H1 (cell line): ENCODE measurements around the gene ALG6. TPM values are rescaled to one million over a fixed set of nuclear protein-coding genes. Genes with fewer than 3 reads are reported as not detected.

Experiments used
- CTCF ChIA-PET: fragments of 300-600 bp; sonication (Branson Sonifier 250); formaldehyde crosslinking; loops from one replicate; lab custom pipeline; 2021; ENCODE audit not compliant: partially characterized antibody; lab: Charles Lee
- POLR2A ChIA-PET: fragments of 300-600 bp; sonication (Branson Sonifier 250); formaldehyde crosslinking; loops from one replicate; lab custom pipeline; 2021; ENCODE audit warnings: inconsistent platforms; ENCODE audit not compliant: partially characterized antibody; lab: Charles Lee
- DNase-seq, 2 experiments: peaks; one replicate each; pipeline versions ENCODE4 v3.0.0 to v3.0.0-alpha.2; 2010 to 2022; ENCODE audit warnings: low spot score in 2 of 2, low read depth in 1 of 2, mixed read lengths in 1 of 2
- FAIRE-seq: peaks from 2 replicates; lab custom pipeline; 2011; peaks lifted over from hg19 to GRCh38; lab: Jason Lieb, UNC
- H2AFZ ChIP-seq: 2 replicates; pipeline ENCODE4 v1.8.1; 2012; ENCODE audit warnings: low read length, inconsistent platforms
- H2AK5ac ChIP-seq: 2 replicates; pipeline ENCODE4 v1.6.1; 2013; ENCODE audit warnings: low read depth, low read length
- H2BK120ac ChIP-seq: replicated peaks from 2 replicates; pipeline ENCODE3; 2013; ENCODE audit warnings: low read depth, low read length, inconsistent platforms
- H2BK12ac ChIP-seq: 2 replicates; pipeline ENCODE4 v1.6.1; 2013; ENCODE audit warnings: low read depth, low read length
- H2BK15ac ChIP-seq: 2 replicates; pipeline ENCODE4 v1.6.1; 2013; ENCODE audit warnings: low read length
- H2BK20ac ChIP-seq: 2 replicates; pipeline ENCODE4 v1.6.1; 2013; ENCODE audit warnings: low read length
- H2BK5ac ChIP-seq: 2 replicates; pipeline ENCODE4 v1.6.1; 2013; ENCODE audit warnings: low read depth, low read length
- H3K14ac ChIP-seq: 2 replicates; pipeline ENCODE4 v1.6.1; 2013; ENCODE audit warnings: inconsistent platforms; ENCODE audit not compliant: insufficient read length
- H3K18ac ChIP-seq: 2 replicates; pipeline ENCODE4 v1.6.1; 2013; ENCODE audit warnings: low read length; ENCODE audit errors: extremely low read depth
- H3K23ac ChIP-seq: 2 replicates; pipeline ENCODE4 v1.6.1; 2013; ENCODE audit warnings: inconsistent platforms; ENCODE audit not compliant: insufficient read length
- H3K23me2 ChIP-seq: 2 replicates; pipeline ENCODE4 v1.6.1; 2013; ENCODE audit warnings: low read depth, low read length
- H3K27ac ChIP-seq: 2 replicates; pipeline ENCODE4 v1.6.1; 2011; ENCODE audit warnings: low read depth, low read length, inconsistent platforms
- H3K27me3 ChIP-seq, 4 experiments: replicated peaks in 1 of 4; 1 replicate in 1 of 4; 2 replicates in 3 of 4; pipeline versions ENCODE4 v1.6.1 to v1.8.1; 2011 to 2013; ENCODE audit warnings: low read length in 3 of 4, mild to moderate bottlenecking in 3 of 4, inconsistent platforms in 2 of 4, mixed read lengths in 2 of 4, moderate library complexity in 1 of 4; ENCODE audit not compliant: control insufficient read depth in 3 of 4, insufficient read depth in 3 of 4; ENCODE audit errors: extremely low read depth in 1 of 4
- H3K36me3 ChIP-seq, 4 experiments: 2 replicates each; pipeline versions ENCODE4 v1.6.1 to v1.8.1; 2011 to 2013; ENCODE audit warnings: mild to moderate bottlenecking in 4 of 4, low read length in 3 of 4, moderate library complexity in 2 of 4, control low read depth in 1 of 4, inconsistent platforms in 1 of 4; ENCODE audit not compliant: insufficient read depth in 4 of 4, control insufficient read depth in 2 of 4
- H3K4ac ChIP-seq: replicated peaks from 2 replicates; pipeline ENCODE3; 2013; ENCODE audit warnings: low read length, low read depth, mixed read lengths, inconsistent platforms; ENCODE audit not compliant: insufficient read length
- H3K4me1 ChIP-seq, 4 experiments: replicated peaks in 1 of 4; 1 replicate in 1 of 4; 2 replicates in 3 of 4; pipeline versions ENCODE4 v1.6.1 to v1.8.1; 2011 to 2013; ENCODE audit warnings: low read length in 3 of 4, inconsistent platforms in 2 of 4, mixed read lengths in 1 of 4; ENCODE audit not compliant: insufficient read depth in 4 of 4, control insufficient read depth in 3 of 4
- H3K4me2 ChIP-seq, 2 experiments: 2 replicates each; pipeline versions ENCODE4 v1.6.1 to v1.8.1; 2011 to 2013; ENCODE audit warnings: low read depth in 2 of 2, low read length in 2 of 2, control low read depth in 1 of 2, inconsistent platforms in 1 of 2, mild to moderate bottlenecking in 1 of 2; ENCODE audit not compliant: insufficient read depth in 1 of 2
- H3K4me3 ChIP-seq, 4 experiments: fragments of 200-600, 300-600 bp in 1 of 4; sonication (generic), shearing (Covaris generic), sonication (Bioruptor Twin) in 1 of 4; 2 replicates each; pipeline versions ENCODE4 v1.5.1 to v1.8.1; 2011 to 2016; ENCODE audit warnings: low read length in 4 of 4, low read depth in 3 of 4, control low read depth in 2 of 4, inconsistent platforms in 2 of 4, mild to moderate bottlenecking in 2 of 4, mixed read lengths in 1 of 4, moderate library complexity in 1 of 4; ENCODE audit not compliant: insufficient read depth in 2 of 4; ENCODE audit errors: extremely low read depth in 1 of 4
- H3K56ac ChIP-seq: replicated peaks from 2 replicates; pipeline ENCODE3; 2013; ENCODE audit warnings: low read depth, mild to moderate bottlenecking, mixed read lengths, low read length, inconsistent platforms; ENCODE audit not compliant: insufficient read length
- H3K79me1 ChIP-seq: 2 replicates; pipeline ENCODE4 v1.6.1; 2013; ENCODE audit warnings: low read depth, low read length, control low read depth
- H3K79me2 ChIP-seq, 2 experiments: 2 replicates each; pipeline versions ENCODE4 v1.6.1 to v1.8.1; 2012 to 2013; ENCODE audit warnings: low read length in 2 of 2, mild to moderate bottlenecking in 2 of 2, inconsistent platforms in 1 of 2; ENCODE audit not compliant: insufficient read depth in 2 of 2, control insufficient read depth in 1 of 2
- H3K9ac ChIP-seq, 4 experiments: replicated peaks in 1 of 4; 1 replicate in 1 of 4; 2 replicates in 3 of 4; pipeline versions ENCODE4 v1.6.1 to v1.8.1; 2011 to 2013; ENCODE audit warnings: low read depth in 3 of 4, low read length in 3 of 4, control low read depth in 2 of 4, mild to moderate bottlenecking in 2 of 4, moderate library complexity in 2 of 4, inconsistent platforms in 1 of 4; ENCODE audit errors: extremely low read depth in 1 of 4
- H3K9me3 ChIP-seq, 2 experiments: 2 replicates each; pipeline versions ENCODE4 v1.6.1 to v1.8.1; 2012 to 2013; ENCODE audit warnings: mild to moderate bottlenecking in 2 of 2, moderate library complexity in 2 of 2, control low read depth in 1 of 2, inconsistent platforms in 1 of 2, low read depth in 1 of 2, low read length in 1 of 2, mixed read lengths in 1 of 2; ENCODE audit not compliant: insufficient read depth in 2 of 2
- H4K20me1 ChIP-seq, 2 experiments: replicated peaks in 1 of 2; 2 replicates each; pipeline versions ENCODE3 to v1.8.1; 2011 to 2013; ENCODE audit warnings: inconsistent platforms in 2 of 2, low read length in 2 of 2, mild to moderate bottlenecking in 1 of 2; ENCODE audit not compliant: insufficient read depth in 2 of 2, control insufficient read depth in 1 of 2
- H4K5ac ChIP-seq: 2 replicates; pipeline ENCODE4 v1.6.1; 2013; ENCODE audit warnings: low read length, low read depth, mixed read lengths, inconsistent platforms; ENCODE audit not compliant: insufficient read length
- H4K8ac ChIP-seq: 2 replicates; pipeline ENCODE4 v1.8.0; 2013; ENCODE audit warnings: mild to moderate bottlenecking, moderate library complexity, low read length, inconsistent platforms; ENCODE audit not compliant: insufficient read depth; ENCODE audit errors: extremely low read depth
- H4K91ac ChIP-seq: replicated peaks from 2 replicates; pipeline ENCODE3; 2013; ENCODE audit warnings: low read length, mixed read lengths, inconsistent platforms; ENCODE audit not compliant: insufficient read length
- KDM5A ChIP-seq: fragments of 200-600 bp; IDR thresholded peaks from 2 replicates; pipeline ENCODE4 v1.7.1; 2012; ENCODE audit warnings: mild to moderate bottlenecking, low read length, inconsistent platforms, mixed read lengths
- TBP ChIP-seq: IDR thresholded peaks from 2 replicates; pipeline ENCODE4 v1.6.1; 2011; ENCODE audit warnings: low read depth, low read length, improper control_type of control experiment
- WGBS, 2 experiments: shearing (Covaris generic) in 1 of 2; methylation state at CpG; one replicate each; pipeline versions ENCODE4 v1.1.6 to v1.1.7; 2013 to 2015; ENCODE audit warnings: low lambda C conversion rate in 2 of 2, mixed read lengths in 2 of 2, inconsistent platforms in 1 of 2, low coverage in 1 of 2, missing lambda C conversion rate in 1 of 2; ENCODE audit not compliant: insufficient replicate concordance in 2 of 2, insufficient coverage in 1 of 2, insufficient read length in 1 of 2; ENCODE audit errors: extremely low coverage in 1 of 2, missing lambda C conversion rate in 1 of 2; 5-methylcytosine and 5-hydroxymethylcytosine counted together
- polyA plus RNA-seq, 7 experiments: library from polyadenylated mRNA; depleted of rRNA in 3 of 7; stranded (reverse) in 5 of 7; unstranded in 2 of 7; fragments of >200 nt in 5 of 7; fragments of 200-250 nt in 2 of 7; gene quantifications; 1 replicate in 5 of 7; 2 replicates in 1 of 7; 4 replicates in 1 of 7; pipeline versions ENCODE4 v1.2.1 to v1.2.3, GENCODE V29; 2011 to 2013; ENCODE audit warnings: missing spikeins in 2 of 7, mixed read lengths in 2 of 7
- total RNA-seq: library from RNA; stranded (reverse); fragmentation: NEBNext Ultra II Directional; extraction: Animal tissue kit (Norgen Biotek cat#: 25700); gene quantifications from 2 replicates; pipeline ENCODE4 v1.2.1, GENCODE V29; 2021

The ALG6 gene
- total and polyA plus RNA-seq, 2 of the 8 experiments (the other 6 are each of a cell fraction or from before 2014, with no cell fraction given) = 17.8 to 26.8 TPM

DNA sequence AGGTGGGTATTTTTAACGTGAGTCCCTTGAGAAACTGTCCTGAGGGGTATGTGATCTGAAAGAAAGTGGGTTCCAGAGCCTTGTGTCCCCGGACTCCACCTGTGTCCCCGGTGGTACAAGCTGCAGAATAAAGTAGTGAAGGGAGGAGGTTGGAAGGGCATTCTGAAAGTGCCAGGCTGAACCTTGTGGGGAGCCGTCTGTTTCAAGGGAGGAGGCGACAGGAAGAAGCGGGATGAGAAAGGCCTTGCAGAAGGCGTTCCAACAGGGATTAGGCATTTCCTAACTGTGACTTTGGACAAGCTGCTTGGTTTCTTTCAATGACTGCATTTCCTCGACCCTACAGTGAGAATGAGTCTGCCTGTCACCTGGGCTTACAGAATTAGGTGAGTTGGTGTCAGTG lies 39.3 kb upstream of the ALG6 start:
- Histone ChIP-seq H3K4ac (no peak overlapping the region), H2BK120ac (no peak overlapping the region), H4K91ac (no peak overlapping the region), H3K79me2 (peaks cover 0 to 16% of the 10 kb centered on the region in 2 experiments; a peak in 3 of 4 replicates), H4K20me1 (peaks cover 0 to 2% of the 10 kb centered on the region in 2 experiments), H4K8ac (no peak overlapping the region), H3K4me2 (peak overlapping the region; percentile 20 to 94; a peak in 2 of 4 replicates), H3K56ac (no peak overlapping the region), H3K4me3 (peak overlapping the region in 1 of 4 experiments; percentile 34; a peak in 1 of 8 replicates), H2BK12ac (no peak overlapping the region), H3K27ac (no peak overlapping the region), H3K36me3 (no peaks in the 10 kb centered on the region), H3K4me1 (peaks cover 6 to 41% (median 18%) of the 10 kb centered on the region in 4 experiments), H2BK20ac (no peak overlapping the region), H3K18ac (no peak overlapping the region), H2BK15ac (no peak overlapping the region), H2AK5ac (no peak overlapping the region), H3K23ac (no peak overlapping the region), H2BK5ac (no peak overlapping the region), H3K27me3 (peaks cover 0 to 74% (median 43%) of the 10 kb centered on the region in 4 experiments; a peak in 5 of 7 replicates), H3K23me2 (peaks cover 22% of the 10 kb centered on the region), H3K9ac (no peak overlapping the region), H2AFZ (no peak overlapping the region), H3K9me3 (no peaks in the 10 kb centered on the region), H3K14ac (no peak overlapping the region), H3K79me1 (no peaks in the 10 kb centered on the region), H4K5ac (no peak overlapping the region)
- FAIRE-seq = no peak
- TF ChIP-seq TBP (0 out of 2 replicates have a peak, but pooled peaks have one; percentile 0), KDM5A (no peak)
- no peak for DNase-seq
- ChIA-PET POLR2A (interaction anchor here (1.2 to 5.5 kb wide), 3 partner anchors 9 to 118 kb away, joined by 4 to 32 read pairs (median 8); no protein-coding TSS in a partner anchor), CTCF (interaction anchor here (0.6 to 6.5 kb wide), 22 partner anchors 8 to 368 kb away, joined by 3 to 71 read pairs (median 6); partner anchors contain the start of gene ALG6)
- WGBS, 2 experiments = 42% methylated on average over 8 of the region's 8 CpGs; no CpG with 5 or more reads in 1 of the 2 experiments
